HepG2 (cell line): Measurements from ENCODE around the gene PLD4. TPM values are rescaled to one million over a fixed set of nuclear protein-coding genes. Genes with fewer than 3 reads are reported as not detected.

Experiments used
- ATAC-seq: fragments of 200-7000 bp; cut with Tn5 transposase; 3 replicates; pipeline ENCODE4 v1.9.1; 2020; ENCODE audit warnings: mild to moderate bottlenecking, moderate library complexity
- BruUV-seq: library from RNA; stranded (reverse); fragments of 400-500 nt; replicated peaks from 2 replicates; lab custom pipeline; 2021; lab: Mats Ljungman, UMichigan
- CTCF ChIA-PET: fragments of 300-600 bp; formaldehyde crosslinking; extraction: SDS; loops from one replicate; lab custom pipeline; 2021; ENCODE audit warnings: low total read pairs, inconsistent platforms, low intra/inter-chr PET ratio; lab: Yijun Ruan, JAX
- POLR2A ChIA-PET: fragments of 350-600 bp; sonication (Branson Sonifier 250); formaldehyde crosslinking; loops from one replicate; lab custom pipeline; 2020; ENCODE audit warnings: antibody characterized with exemption, inconsistent platforms; lab: Yijun Ruan, JAX
- DNase-seq: peaks from one replicate; pipeline ENCODE4 v3.0.0-alpha.2; 2015; ENCODE audit warnings: low spot score
- FAIRE-seq: peaks from 3 replicates; lab custom pipeline; 2011; peaks lifted over from hg19 to GRCh38; lab: Jason Lieb, UNC
- H2AFZ ChIP-seq: one replicate; pipeline ENCODE4 v1.6.1; 2011; ENCODE audit warnings: low read length, inconsistent platforms
- H3K27ac ChIP-seq: fragments of 300-600 bp; 3 replicates; pipeline ENCODE4 v1.8.0; 2011; ENCODE audit warnings: mixed run types, mild to moderate bottlenecking, mixed read lengths, low read length, inconsistent platforms; ENCODE audit not compliant: insufficient read depth; ENCODE audit errors: extremely low read length
- H3K27me3 ChIP-seq, 2 experiments: fragments of 200-600 bp in 1 of 2; 2 replicates in 1 of 2; 3 replicates in 1 of 2; pipeline versions ENCODE4 v1.6.0 to v1.8.0; 2011; ENCODE audit warnings: low read length in 2 of 2, mild to moderate bottlenecking in 2 of 2, moderate library complexity in 2 of 2, inconsistent platforms in 1 of 2; ENCODE audit not compliant: insufficient read depth in 2 of 2, control insufficient read depth in 1 of 2
- H3K36me3 ChIP-seq, 2 experiments: fragments of 200-600 bp in 1 of 2; replicated peaks in 1 of 2; 2 replicates in 1 of 2; 3 replicates in 1 of 2; pipeline versions ENCODE4 v1.5.1 to v1.8.0; 2011; ENCODE audit warnings: low read length in 2 of 2, inconsistent platforms in 1 of 2; ENCODE audit not compliant: insufficient read depth in 2 of 2, control insufficient read depth in 1 of 2
- H3K4me1 ChIP-seq: 2 replicates; pipeline ENCODE4 v1.5.1; 2012; ENCODE audit warnings: low read length, inconsistent platforms; ENCODE audit not compliant: insufficient read depth
- H3K4me2 ChIP-seq: 2 replicates; pipeline ENCODE4 v1.6.0; 2011; ENCODE audit warnings: low read depth, low read length, inconsistent platforms
- H3K4me3 ChIP-seq, 3 experiments: fragments of 200-600 bp in 1 of 3; sonication (generic), shearing (Covaris generic) in 1 of 3; replicated peaks in 1 of 3; 2 replicates each; pipeline ENCODE4 v1.5.1; 2011 to 2016; ENCODE audit warnings: low read length in 3 of 3, inconsistent platforms in 2 of 3, low read depth in 2 of 3, mild to moderate bottlenecking in 2 of 3, control low read depth in 1 of 3, mixed read lengths in 1 of 3; ENCODE audit not compliant: insufficient read depth in 1 of 3
- H3K79me2 ChIP-seq: one replicate; pipeline ENCODE4 v1.6.1; 2011; ENCODE audit warnings: low read length, inconsistent platforms; ENCODE audit not compliant: insufficient read depth
- H3K9ac ChIP-seq: 2 replicates; pipeline ENCODE4 v1.6.0; 2011; ENCODE audit warnings: mild to moderate bottlenecking, low read depth, low read length, inconsistent platforms; ENCODE audit not compliant: insufficient read depth
- H3K9me3 ChIP-seq: 2 replicates; pipeline ENCODE4 v1.5.1; 2012; ENCODE audit warnings: mild to moderate bottlenecking, low read length
- H4K20me1 ChIP-seq: 2 replicates; pipeline ENCODE4 v1.6.0; 2011; ENCODE audit warnings: inconsistent platforms, mild to moderate bottlenecking, low read length, moderate library complexity; ENCODE audit not compliant: insufficient read depth
- FOXM1 ChIP-seq: sonication (generic); formaldehyde crosslinking; IDR thresholded peaks from 2 replicates; pipeline ENCODE4 v1.5.0; 2020; ENCODE audit warnings: missing genetic modification reagents
- FOXO4 ChIP-seq: sonication (generic); formaldehyde crosslinking; conservative IDR thresholded peaks from 2 replicates; pipeline ENCODE4 v1.8.1; 2023; ENCODE audit warnings: missing genetic modification reagents
- GFI1 ChIP-seq: sonication (generic); formaldehyde crosslinking; IDR thresholded peaks from 2 replicates; pipeline ENCODE4 v1.5.0; 2020; ENCODE audit warnings: missing genetic modification reagents, mild to moderate bottlenecking, borderline replicate concordance
- RELA ChIP-seq: sonication (generic); formaldehyde crosslinking; IDR thresholded peaks from 2 replicates; pipeline ENCODE4 v1.4.0; 2020; ENCODE audit warnings: missing genetic modification reagents
- TBX3 ChIP-seq: fragments of 450-650 bp; IDR thresholded peaks from 2 replicates; pipeline ENCODE4 v1.6.1; 2017; ENCODE audit warnings: antibody characterized with exemption, mild to moderate bottlenecking, inconsistent platforms, borderline replicate concordance
- THAP7 ChIP-seq: sonication (generic); formaldehyde crosslinking; IDR thresholded peaks from 2 replicates; pipeline ENCODE4 v1.8.1; 2023; ENCODE audit warnings: mild to moderate bottlenecking, missing genetic modification reagents
- ZBTB20 ChIP-seq: sonication (generic); formaldehyde crosslinking; IDR thresholded peaks from 2 replicates; pipeline ENCODE4 v1.8.1; 2023; ENCODE audit warnings: missing genetic modification reagents, low read depth, mild to moderate bottlenecking, borderline replicate concordance
- ZNF383 ChIP-seq: sonication (generic); formaldehyde crosslinking; IDR thresholded peaks from 2 replicates; pipeline ENCODE4 v1.4.0; 2020; ENCODE audit warnings: missing genetic modification reagents, mild to moderate bottlenecking, borderline replicate concordance
- ZNF605 ChIP-seq: sonication (generic); formaldehyde crosslinking; IDR thresholded peaks from 2 replicates; pipeline ENCODE4 v1.8.0; 2022; ENCODE audit warnings: mild to moderate bottlenecking, missing genetic modification reagents
- WGBS: methylation state at CpG from one replicate; pipeline ENCODE4 v1.1.6; 2017; ENCODE audit warnings: low lambda C conversion rate; 5-methylcytosine and 5-hydroxymethylcytosine counted together
- in situ Hi-C: cut with HindIII; loops from 2 replicates; pipeline ENCODE4 v1.10.0; 2017; ENCODE audit warnings: low pct_unique_long_range_greater_than_20kb; ENCODE audit not compliant: extremely low pct_ligation_motif_present
- intact Hi-C: fragments of 100-400 bp; cut with micrococcal nuclease; formaldehyde crosslinking; loops from one replicate; pipeline ENCODE4 v1.10.0; 2022; ENCODE audit not compliant: unreplicated experiment
- polyA plus RNA-seq, 8 experiments: library from polyadenylated mRNA; depleted of rRNA in 3 of 8; stranded (reverse) in 7 of 8; unstranded in 1 of 8; fragments of >200 nt; fragmentation: Illumina TruSeq in 4 of 8; extraction: Trizol in 4 of 8; gene quantifications; 2 replicates each; pipeline versions ENCODE4 v1.2.1 to v1.2.3, GENCODE V29; 2011 to 2016; ENCODE audit warnings: low read depth in 4 of 8, missing spikeins in 1 of 8, mixed read lengths in 1 of 8; ENCODE audit not compliant: insufficient read depth in 1 of 8
- total RNA-seq, 5 experiments: library from RNA; depleted of rRNA; stranded (reverse); fragments of >200 nt; fragmentation: Illumina TruSeq; extraction: Trizol; gene quantifications; 2 replicates each; pipeline ENCODE4 v1.2.3, GENCODE V29; 2016; ENCODE audit warnings: low read depth in 1 of 5

The PLD4 gene
- total and polyA plus RNA-seq, 2 of the 13 experiments (the other 11 are each of a cell fraction or from before 2014, with no cell fraction given) = not detected

- H4K20me1 ChIP-seq = no peaks in the 10 kb centered on the region
- WGBS = 30% methylated on average over 8 of the region's 26 CpGs
- H3K9me3 ChIP-seq = no peaks in the 10 kb centered on the region
- H3K4me1 ChIP-seq = no peaks in the 10 kb centered on the region
- no peak overlapping the region for H3K4me3 ChIP-seq
- CTCF ChIA-PET = no interaction called here
- peaks cover 5 to 70% of the 10 kb centered on the region in 2 experiments; a peak in 4 of 5 replicates for H3K27me3 ChIP-seq
- POLR2A ChIA-PET = no interaction called here
- H2AFZ ChIP-seq = no peak overlapping the region
- no peak for DNase-seq
- TF ChIP-seq TBX3 (no peak), RELA (CRISPR knock-in tag) (no peak), FOXM1 (CRISPR knock-in tag) (no peak), ZNF605 (CRISPR knock-in tag) (no peak), THAP7 (CRISPR knock-in tag) (no peak), ZNF383 (CRISPR knock-in tag) (no peak), GFI1 (CRISPR knock-in tag) (no peak), FOXO4 (CRISPR knock-in tag) (no peak), ZBTB20 (no peak)
- TF ChIP-seq, all 625 proteins: peak for 0
- FAIRE-seq = no peak
- no TSS peak for BruUV-seq
- Histone ChIP-seq H3K9ac (no peak overlapping the region), H3K79me2 (no peaks in the 10 kb centered on the region), H3K36me3 (no peaks in the 10 kb centered on the region), H3K4me2 (no peak overlapping the region), H3K27ac (no peak overlapping the region)
- ATAC-seq = no peak
- intact Hi-C loops (no loop called here), in situ Hi-C loops (no loop called here)
Measured at GRCh38 chr14:104941508-104942365, 17.1 kb downstream of the PLD4 start.
